GM12874 (cell line): ENCODE measurements around the gene C16orf90.

Source experiments
- CTCF ChIP-seq: IDR thresholded peaks from 2 replicates; pipeline ENCODE4 v1.5.1; 2011; ENCODE audit warnings: low read depth, mild to moderate bottlenecking, control low read depth, low read length, moderate library complexity; ENCODE audit not compliant: insufficient read depth

C16orf90 gene

GRCh38 chr16:3465911-3466584 lies 29.2 kb downstream of the C16orf90 start:
- TF ChIP-seq CTCF = no peak

DNA sequence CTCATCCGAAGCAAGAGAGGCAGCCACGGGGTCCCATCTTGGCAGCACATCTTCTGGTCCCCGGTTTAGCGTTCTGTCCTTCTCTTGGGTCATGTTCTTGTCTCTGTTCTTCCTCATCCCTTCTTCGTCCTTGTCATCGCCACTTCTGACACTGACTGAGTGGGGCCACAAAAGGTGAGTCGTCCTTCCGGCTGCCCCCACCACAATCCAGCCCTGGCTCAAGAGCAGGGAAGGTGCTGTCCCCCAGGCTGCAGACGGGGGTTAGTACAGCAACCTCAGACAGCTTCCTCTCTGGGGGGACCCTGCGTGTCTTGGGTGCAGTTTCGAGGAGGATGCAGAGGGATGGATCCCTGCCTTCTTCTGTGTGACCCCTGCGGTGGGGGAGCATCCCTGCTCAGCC lies 30.0 kb downstream of the C16orf90 start:
- TF ChIP-seq CTCF = no peak

DNA sequence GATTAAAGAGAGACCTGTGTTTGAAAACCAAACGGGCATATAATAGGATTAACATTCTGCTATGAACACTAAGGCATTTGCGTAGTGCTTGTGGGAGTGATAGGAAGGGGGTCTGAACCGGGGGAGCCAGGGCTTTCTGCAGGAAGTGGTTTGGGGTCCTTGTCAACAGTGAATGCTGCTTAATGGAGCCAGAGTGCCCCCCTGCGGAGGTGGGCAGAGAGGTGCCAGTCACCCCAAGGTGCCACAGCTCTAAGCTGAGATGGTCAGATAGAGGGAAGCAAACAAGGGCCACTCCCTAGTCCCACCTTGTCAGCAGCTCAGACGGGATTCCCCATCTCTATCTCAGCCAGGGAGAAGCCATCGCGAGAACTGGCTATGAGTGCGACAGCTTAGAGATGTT lies 34.1 kb downstream of the C16orf90 start:
- peak; percentile 40 for TF ChIP-seq CTCF

GRCh38 chr16:3460585-3460984 lies 34.7 kb downstream of the C16orf90 start:
- no peak for TF ChIP-seq CTCF

- TF ChIP-seq CTCF = no peak
Measured at GRCh38 chr16:3460121-3460520, 35.2 kb downstream of the C16orf90 start.

DNA sequence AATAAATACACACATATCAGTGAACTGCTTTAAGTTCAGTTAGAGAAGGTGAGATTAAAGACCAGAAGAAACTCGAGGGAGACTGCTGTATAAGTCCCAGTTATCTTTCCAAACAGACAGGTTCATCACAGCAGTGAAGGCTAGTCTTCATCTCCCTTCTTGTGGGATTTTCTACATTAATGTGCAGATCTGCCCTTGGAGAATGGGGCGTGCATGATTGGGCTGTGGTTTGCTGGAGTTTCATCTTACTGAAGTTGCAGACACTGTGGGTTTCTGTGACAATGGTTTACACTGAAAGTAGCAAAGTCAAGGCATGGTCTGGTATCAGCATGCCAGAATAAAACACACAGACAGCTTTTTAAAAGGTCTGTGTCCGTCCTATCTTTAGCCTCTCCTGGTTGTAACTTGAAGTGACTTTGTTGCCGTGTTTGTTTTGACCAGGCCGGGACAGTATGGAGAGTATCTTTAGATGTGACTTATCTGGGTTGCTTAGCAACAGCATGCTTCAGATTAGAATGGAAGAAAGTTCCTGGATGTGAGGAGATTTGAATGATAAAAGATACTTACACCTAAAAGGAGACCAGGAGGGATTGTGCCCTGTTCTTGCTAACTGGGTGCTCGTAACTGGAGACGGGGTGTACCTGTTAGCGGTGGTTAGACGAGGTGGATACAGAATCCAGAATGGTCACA lies 35.7 kb downstream of the C16orf90 start:
- TF ChIP-seq CTCF = no peak

DNA sequence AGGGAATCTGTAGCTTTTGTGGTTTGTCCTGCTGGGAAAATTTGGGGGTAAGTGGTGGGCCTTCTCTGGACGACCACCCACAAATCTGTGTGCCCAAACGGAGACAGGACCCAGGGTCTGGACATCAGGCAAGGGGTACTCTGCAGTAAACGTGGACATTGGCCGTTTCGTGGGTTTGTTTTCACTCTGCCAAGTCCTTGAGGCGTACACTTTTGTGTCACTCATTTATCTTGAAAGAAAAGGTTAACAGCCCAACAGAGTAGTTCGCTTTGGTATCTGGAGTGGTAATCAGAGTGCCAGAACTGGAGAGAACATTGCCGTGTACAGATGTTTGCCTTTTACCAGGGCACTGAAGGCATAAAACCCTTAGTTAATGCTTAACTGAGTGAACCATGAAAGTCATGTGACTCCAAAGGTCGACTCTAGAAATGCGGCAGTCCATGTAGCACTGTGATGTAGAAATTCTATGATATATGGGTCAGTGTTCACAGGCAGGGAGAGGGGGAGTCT lies 36.4 kb downstream of the C16orf90 start:
- TF ChIP-seq CTCF = no peak
